GM19239 (cell line): ENCODE measurements around the gene MAGEB4.

Source experiments
- DNase-seq: peaks from one replicate; pipeline ENCODE4 v3.0.0; 2011; ENCODE audit warnings: low spot score; ENCODE audit not compliant: insufficient read length
- FAIRE-seq: peaks from 2 replicates; lab custom pipeline; 2011; peaks lifted over from hg19 to GRCh38; lab: Jason Lieb, UNC

The MAGEB4 gene

DNA sequence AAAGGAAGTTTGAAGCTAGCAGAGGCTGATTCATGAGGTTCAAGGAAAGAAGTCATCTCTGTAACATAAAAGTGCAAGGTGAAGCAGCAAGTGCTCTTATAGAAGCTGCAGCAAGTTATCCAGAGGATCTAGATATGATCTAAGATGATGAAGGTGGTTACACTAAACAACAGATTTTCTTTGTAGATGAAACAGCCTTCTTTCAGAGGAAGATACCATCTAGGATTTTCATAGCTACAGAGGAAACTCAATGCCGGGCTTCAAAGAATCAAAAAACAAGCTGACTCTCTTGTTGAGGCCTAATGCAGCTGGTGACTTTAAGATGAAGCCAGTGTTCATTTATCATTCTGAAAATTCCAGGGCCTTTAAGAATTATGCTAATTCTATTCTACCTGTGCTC is 38.6 kb downstream of the MAGEB4 start:
- FAIRE-seq (no peak), DNase-seq (no peak)

- DNase-seq (no peak), FAIRE-seq (peak; percentile 37)
Measured at GRCh38 chrX:30282527-30282926, 40.7 kb downstream of the MAGEB4 start.

DNA sequence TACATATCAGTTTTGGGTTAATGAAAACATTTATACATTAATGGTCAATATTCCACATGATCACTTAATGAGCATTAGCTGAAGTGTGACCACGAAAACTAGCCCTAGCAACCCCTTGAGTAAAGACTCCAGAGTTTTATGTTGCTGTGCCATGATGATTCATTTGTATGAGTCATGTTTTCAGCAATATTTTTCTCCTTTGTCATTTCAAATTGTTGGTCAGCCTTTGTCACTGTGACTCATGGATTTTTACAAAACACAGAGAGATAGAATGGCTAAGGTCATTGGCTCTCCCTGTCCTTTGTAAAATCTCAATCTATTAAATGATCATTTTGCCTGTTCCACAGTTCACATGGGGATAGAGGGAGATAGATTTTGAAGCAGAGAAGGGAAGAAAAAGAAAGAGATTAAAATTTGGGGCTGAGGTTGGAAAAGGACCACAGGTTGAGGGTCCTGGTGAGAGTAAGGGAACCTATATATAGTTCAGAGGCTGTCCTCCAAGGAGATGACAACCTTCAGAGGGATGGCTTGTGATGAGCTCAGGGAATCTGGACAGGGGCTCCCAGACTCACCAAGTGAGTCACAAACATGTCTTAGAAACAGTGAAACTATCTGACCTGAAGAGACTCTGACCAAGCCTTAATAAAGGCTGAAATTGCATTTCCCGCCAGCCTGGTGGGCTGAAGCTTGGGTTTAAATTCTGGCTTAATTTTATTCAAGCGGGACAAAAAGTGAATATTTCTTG is 41.8 kb downstream of the MAGEB4 start:
- DNase-seq (no peak), FAIRE-seq (no peak)
